HK-2 (cell line): Measurements from ENCODE around the gene SIRT7.

Experiments used
- DNase-seq: peaks from one replicate; pipeline ENCODE4 v3.0.0-alpha.2; 2018; ENCODE audit not compliant: unreplicated experiment

The SIRT7 gene

GRCh38 chr17:81917565-81918332, at the start of gene SIRT7:
TSS of gene SIRT7 (minus strand) at chr17:81918176. CDS start at chr17:81918131, 45 bp downstream.
- DNase-seq, result peak; percentile 90

- DNase-seq, result no peak
Observed at GRCh38 chr17:81967244-81967532, 49.2 kb upstream of the SIRT7 start.

GRCh38 chr17:81966343-81967243, 48.6 kb upstream of the SIRT7 start:
- DNase-seq, result no peak

- DNase-seq, result no peak
Observed at GRCh38 chr17:81964081-81964849, 46.3 kb upstream of the SIRT7 start.

GRCh38 chr17:81962499-81963441, 44.8 kb upstream of the SIRT7 start:
- peak; percentile 38 for DNase-seq

DNA sequence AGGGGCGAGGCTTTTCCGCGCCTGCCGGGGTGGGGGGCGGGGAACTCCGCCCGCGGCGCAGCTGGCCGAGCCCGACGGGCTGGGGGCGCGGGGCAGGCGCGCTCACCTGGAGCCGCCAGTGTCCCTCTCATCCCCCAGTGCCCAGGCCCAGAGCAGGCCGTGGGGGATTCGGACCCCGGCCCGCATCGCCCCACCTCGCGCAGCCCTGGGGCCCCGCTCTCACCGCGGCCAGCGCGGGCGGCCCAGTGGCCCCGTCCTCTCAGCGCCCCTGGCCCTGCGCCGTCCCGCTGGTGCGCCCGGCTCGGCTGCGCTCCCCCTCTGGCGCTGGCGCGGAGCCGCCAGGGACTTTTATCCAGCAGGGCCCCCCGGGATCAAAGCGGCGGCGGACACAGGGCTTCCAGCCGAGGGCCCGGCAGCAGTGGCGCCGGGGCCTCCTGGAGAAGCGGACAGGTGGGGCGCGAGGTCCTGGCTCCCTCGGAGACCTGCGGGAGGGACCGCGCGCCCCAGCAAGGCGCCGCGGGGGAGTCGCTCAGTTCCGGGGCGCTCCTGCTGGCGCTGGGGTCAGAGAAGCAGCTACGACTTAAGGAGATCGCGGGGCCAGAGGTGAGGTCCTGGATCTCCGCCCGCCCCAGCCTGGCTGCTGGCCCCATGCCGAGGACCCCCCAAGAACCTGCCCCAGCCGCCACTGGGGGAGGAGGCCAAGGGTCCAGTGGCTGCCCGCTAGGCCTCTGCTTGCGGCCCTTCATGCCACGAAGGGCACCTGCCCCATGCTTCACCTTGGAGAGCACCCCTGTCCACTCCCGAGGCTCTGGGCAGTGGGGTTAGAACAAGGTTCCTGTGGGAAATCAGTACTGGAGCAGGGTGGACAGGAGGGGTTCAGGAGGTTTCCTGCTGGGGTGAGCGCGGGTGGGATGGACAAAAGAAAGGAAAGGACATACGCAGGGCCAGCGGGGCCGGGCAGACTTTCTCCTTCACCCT, 43.8 kb upstream of the SIRT7 start:
- no peak for DNase-seq

- DNase-seq, result no peak
Observed at GRCh38 chr17:81961087-81961511, 43.1 kb upstream of the SIRT7 start, which contains the start of gene NOTUM. TSS of gene NOTUM (minus strand) at chr17:81961187. CDS start at chr17:81960909, 278 bp downstream.

- no peak for DNase-seq
Observed at GRCh38 chr17:81960130-81960958, 42.4 kb upstream of the SIRT7 start.

DNA sequence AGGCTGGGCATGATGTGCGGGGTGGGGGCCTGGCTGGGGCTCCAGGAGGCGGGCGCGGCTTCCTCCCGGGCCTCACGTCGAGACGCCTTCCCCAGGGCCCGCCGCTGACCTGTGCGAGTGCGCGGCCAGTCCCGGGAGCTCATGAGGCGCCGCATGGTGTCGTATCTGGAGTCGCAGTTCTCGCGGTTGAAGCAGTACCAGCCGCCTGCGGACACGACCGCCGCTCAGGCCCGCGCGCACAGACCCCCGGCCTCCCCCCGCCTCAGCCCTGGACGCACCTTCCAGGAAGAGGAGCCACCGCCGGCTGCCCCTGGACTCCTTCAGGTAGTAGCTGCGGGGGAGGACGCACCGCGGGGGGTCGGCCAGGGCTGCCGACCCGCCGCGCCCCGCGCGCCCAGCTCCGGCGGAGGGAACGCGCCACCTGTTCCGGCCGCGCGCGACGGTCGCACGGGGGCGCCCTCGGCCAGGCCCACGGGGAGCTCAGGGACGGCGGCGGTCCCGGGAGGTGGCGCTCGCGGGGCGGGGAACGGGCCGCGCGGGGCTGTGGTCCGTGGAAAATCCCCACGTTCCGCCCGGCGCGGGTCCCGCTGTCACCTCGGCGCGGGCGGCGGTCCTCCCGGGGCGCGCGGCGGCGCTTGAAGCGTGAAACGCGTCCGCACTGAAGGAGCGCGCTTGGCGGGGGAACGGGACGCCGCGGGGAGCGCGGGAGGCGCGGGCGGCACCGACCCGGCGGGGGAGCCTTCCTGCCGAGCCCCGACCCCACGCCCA, 41.6 kb upstream of the SIRT7 start:
- peak; percentile 64 for DNase-seq

DNA sequence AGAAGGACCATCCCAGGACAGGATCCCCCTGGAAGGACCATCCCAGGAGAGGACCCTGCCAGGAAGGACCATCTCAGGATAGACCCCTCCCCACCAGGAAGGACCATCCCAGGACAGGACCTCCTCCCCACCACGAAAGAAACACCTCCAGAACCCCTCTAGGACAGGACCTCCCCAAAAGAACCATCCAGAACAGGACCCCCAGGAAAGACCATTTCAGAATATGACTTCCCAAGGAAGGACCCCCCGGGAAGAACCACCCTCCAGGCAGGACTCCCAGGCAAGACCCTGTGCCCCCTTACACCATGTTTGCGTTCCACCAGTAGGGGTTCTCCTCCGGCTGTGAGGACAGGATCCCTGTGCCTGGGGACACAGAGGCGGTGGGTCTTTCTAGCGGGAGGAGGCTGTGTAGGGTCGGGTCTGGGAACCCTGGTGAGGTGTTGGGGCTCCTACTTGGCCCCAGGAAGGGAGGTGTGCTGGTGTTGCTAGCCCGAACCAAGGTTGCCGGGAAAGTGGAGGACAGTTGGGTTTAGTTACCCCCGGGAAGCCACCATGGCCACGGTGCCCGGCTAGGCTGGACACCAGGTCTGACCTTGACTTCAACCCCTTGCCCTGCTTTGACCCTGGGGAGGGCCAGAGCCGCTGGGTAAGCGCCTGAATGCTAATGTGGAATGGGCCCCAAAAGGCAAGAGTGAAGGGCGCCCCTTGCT, 40.8 kb upstream of the SIRT7 start:
- DNase-seq, result no peak

GRCh38 chr17:81957691-81958432, 39.9 kb upstream of the SIRT7 start:
- DNase-seq, result no peak

DNA sequence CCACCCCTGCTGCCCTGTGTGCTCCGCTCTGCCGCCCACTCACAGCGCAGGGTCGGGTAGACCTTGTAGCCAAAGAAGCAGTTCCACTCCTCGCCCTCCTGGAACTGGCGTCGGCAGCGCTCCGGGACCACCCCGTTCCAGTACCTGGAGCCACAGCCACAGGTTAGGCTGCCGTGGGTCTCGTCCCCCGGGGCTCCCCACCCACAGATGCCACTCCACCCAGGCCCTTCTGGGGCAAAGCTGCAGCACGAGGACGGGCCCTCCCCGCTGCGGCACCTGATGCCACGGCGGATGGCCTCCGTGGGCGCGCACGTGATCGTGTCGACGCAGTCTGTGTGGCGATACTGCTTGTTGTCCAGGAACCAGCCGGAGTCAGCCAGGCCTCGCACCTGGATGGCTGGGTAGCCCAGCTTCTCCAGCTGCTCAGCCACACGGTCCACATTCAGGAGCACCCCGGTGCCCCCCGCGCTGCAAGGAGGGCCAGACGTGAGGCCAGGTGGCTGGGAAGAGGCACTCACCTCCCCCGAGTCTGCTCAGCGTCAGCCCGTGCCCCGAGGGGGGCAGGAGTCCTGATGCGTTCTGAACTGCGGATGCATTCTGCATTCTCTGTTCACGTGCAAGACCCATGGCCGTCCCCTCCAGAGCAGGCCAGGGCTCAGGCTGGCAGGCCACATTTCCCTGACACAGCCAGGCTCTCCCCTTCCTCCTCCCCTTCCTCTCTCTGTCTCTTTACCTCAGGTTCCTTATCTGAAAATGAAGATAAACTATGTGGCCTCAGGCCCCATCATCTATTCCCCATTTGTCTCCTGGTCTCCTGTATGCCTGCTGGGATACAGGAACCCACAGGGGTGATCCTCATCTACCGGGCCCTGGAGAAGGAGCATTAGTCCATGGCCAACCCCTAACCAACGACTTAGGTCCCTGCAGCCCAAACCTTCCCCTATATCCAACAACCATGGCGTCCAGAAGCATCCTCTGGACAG, 38.9 kb upstream of the SIRT7 start:
- no peak for DNase-seq

- no peak for DNase-seq
Observed at GRCh38 chr17:81955756-81956544, 38.0 kb upstream of the SIRT7 start.

DNA sequence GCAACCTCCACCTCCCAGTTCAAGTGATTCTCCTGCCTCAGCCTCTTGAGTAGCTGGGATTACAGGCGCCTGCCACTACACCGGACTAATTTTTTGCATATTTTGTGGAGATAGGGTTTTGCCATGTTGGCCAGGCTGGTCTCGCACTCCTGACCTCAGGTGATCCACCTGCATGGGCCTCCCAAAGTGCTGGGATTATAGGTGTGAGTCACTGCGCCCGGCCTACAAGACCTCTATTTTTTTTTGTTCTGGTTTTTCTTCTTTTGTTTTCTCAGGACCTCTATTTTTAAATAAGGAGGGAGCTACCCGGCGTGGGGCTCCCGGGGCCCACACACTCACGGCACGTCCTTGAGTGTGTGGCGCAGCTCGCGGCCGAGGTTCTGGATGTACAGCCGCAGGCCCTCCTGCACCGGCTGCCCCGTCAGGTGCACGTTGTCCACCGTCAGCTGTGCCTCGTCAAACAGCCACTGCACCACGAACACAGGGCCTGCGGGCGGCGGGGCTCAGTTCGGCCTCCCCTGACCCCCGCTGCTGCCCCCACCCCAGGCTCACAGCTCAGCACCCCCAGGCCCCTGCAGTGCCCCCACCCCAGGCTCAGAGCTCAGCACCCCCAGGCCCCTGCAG, 37.2 kb upstream of the SIRT7 start:
- no peak for DNase-seq
